Measurements from ENCODE around the gene CDHR3. TPM values are rescaled to one million over a fixed set of nuclear protein-coding genes. Genes with fewer than 3 reads are reported as not detected.
A peak's percentile ranks its signal among the peaks of the same experiment; 100 is the strongest.

Gene CDHR3
- total RNA-seq, 1 experiment from 2014 or later = 2.0 TPM

DNA sequence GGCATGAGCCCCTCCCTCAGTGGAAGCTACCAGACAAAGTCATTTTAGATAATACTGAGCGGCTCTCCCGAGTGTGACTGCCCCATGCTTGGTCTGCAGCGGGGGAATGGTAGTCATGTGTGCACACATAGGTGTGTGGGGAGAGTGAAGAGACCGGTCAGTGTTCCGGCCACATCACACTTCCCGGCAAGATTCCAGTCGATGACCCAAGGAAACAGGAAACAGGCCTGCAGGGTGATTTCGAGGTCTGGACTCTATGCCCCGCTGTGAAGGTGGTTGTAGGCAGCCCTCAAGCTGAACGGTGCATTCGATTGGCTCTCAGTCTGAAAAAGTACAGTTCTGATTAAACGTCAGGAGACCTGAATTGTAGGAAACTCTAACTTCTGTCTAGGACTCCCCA lies 75.9 kb downstream of the CDHR3 start:
- in situ Hi-C loops (cut with HindIII; ENCODE audit: low pct_unique_long_range_greater_than_20kb, low sequenced_read_pairs) = no loop called here
- no peak for DNase-seq (ENCODE audit: low read depth)

DNA sequence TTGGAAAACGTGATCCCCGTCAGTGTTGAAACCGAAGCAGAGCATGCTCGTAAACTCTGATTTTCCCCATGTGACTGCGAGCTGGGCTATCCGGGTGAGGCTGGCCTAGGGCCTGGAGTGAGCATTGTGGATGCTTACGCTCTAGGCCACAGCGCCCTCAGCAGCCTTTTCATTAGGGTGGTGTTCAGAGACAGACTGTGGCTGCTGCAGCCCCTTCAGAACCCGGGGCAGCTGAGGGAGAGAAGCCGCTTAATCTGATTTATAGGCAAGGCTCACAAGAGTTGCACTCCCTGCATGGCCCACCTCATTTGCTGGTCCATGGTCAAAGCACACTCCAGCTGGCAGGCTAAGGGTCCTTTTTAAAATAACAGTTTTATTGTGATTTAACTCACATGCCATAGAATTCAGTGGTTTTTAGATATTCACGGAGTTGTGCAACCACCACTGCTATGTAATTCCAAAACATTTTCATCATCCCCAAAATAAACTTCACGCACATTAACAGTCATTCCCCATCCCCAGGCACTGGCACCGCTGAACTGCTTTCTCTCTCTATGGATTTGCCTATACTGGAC lies 76.5 kb downstream of the CDHR3 start:
- in situ Hi-C loops (cut with HindIII; ENCODE audit: low pct_unique_long_range_greater_than_20kb, low sequenced_read_pairs) = no loop called here

DNA sequence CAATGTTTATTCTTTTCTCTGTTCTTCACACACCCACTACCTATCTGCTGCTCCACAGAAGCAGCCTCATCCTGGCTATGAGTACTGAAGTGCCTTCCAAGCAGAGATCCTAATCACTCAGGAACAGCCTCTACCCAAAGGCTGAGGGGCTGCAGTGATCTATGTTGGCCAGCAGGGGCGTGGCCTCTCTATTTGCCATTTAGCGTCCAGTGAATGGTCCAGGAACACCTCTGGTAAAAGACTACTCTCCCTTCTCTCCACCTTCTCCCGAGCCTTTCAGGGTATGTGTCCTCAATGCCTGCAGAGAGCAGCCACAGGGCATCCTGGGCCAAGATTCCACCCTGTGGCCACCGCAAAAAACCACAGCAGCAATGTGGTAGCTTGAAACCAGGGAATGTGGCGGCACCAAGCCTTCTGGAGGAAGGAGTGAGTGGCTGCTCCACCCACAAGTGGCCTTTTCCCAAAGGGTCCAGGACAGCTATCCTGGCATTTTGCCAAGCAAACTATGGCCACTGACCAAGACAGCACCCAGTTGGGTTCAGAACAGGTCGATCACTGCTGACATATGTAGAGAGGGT lies 78.2 kb downstream of the CDHR3 start:
- peak; percentile 9 for DNase-seq (ENCODE audit: low read depth)
- in situ Hi-C loops (cut with HindIII; ENCODE audit: low pct_unique_long_range_greater_than_20kb, low sequenced_read_pairs) = no loop called here

More for the DNA sequence above, 76.5 kb downstream of the CDHR3 start:
- DNase-seq (ENCODE audit: low read depth) = no peak

DNA sequence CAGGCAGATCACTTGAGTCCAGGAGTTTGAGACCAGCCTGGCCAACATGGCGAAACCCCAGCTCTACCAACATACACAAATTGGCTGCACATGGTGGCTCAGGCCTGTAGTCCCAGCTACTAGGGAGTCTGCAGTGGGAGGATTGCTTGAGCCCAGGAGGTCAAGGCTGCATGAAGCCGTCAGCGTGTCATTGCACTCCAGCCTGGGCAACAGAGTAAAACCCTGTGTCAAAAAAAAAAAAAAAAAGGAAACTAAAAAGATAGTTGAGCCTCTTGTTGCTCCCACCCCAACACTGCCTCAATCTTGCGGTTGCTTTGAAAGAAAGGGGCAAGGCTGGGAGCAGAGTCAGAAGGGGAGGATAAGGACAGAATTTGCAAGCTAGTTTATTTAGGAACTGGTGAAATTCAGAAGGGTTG lies 79.1 kb downstream of the CDHR3 start:
- no peak for DNase-seq (ENCODE audit: low read depth)
- in situ Hi-C loops (cut with HindIII; ENCODE audit: low pct_unique_long_range_greater_than_20kb, low sequenced_read_pairs) = no loop called here

DNA sequence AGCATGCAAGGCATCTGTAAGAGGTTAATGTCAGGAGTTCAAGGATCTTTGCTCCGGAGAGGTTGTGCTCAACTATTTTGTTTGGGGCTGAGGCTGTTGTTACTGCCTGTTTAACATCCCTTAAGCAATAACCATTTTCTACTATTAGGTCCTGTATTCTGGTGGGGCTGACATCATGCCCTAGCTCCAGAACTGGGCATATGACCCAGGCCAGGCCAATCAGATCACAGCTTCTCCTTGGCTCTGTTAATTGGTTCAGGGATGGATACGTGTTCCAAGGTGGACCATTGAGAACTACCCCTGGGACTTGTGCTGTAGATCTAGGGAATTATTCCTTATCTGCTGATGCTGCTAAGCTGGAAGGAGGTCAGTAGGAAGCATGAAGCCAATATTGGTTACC lies 82.1 kb downstream of the CDHR3 start:
- no peak for DNase-seq (ENCODE audit: low read depth)
- in situ Hi-C loops (cut with HindIII; ENCODE audit: low pct_unique_long_range_greater_than_20kb, low sequenced_read_pairs) = no loop called here

DNA sequence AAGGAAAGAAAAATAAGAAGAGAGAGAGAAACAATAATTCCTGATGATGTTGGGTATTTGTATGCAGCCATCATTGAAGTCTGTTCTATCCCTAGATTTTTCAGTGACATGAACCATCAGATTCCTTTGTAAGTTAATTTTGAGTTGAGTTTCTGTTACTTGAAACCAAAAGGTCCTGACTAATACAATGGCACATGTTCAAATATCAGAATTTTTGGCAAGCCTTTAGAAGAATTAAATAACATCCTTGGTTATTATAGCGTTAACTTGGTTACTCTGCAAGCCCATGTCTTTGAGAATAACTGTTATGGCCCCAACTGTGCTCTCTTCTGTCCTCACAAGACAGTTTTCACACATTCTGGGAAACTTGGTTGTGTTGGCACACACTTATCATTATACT lies 82.5 kb downstream of the CDHR3 start:
- in situ Hi-C loops (cut with HindIII; ENCODE audit: low pct_unique_long_range_greater_than_20kb, low sequenced_read_pairs) = no loop called here

DNA sequence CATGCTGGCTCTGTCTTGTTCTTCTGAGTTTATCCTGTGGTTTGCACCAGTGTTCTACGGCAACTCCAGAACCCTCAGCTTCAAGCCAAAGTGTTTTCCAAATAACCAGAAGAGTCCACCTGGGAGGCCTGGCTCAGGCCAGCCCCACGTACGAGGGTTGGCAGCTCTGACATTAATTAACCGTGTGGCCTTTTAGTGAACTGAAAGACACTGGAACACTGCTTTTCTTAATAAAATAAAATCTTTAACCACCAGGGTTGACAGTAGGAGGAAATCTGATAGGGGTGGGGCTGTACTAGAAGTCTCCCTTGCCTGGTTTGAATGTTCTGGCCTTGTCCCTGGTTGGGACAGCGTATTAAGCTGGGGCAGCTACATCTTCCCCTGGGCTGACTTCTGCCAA lies 84.1 kb downstream of the CDHR3 start:
- in situ Hi-C loops (cut with HindIII; ENCODE audit: low pct_unique_long_range_greater_than_20kb, low sequenced_read_pairs) = no loop called here
- DNase-seq (ENCODE audit: low read depth) = no peak

More for the DNA sequence above, 82.5 kb downstream of the CDHR3 start:
- no peak for DNase-seq (ENCODE audit: low read depth)

DNA sequence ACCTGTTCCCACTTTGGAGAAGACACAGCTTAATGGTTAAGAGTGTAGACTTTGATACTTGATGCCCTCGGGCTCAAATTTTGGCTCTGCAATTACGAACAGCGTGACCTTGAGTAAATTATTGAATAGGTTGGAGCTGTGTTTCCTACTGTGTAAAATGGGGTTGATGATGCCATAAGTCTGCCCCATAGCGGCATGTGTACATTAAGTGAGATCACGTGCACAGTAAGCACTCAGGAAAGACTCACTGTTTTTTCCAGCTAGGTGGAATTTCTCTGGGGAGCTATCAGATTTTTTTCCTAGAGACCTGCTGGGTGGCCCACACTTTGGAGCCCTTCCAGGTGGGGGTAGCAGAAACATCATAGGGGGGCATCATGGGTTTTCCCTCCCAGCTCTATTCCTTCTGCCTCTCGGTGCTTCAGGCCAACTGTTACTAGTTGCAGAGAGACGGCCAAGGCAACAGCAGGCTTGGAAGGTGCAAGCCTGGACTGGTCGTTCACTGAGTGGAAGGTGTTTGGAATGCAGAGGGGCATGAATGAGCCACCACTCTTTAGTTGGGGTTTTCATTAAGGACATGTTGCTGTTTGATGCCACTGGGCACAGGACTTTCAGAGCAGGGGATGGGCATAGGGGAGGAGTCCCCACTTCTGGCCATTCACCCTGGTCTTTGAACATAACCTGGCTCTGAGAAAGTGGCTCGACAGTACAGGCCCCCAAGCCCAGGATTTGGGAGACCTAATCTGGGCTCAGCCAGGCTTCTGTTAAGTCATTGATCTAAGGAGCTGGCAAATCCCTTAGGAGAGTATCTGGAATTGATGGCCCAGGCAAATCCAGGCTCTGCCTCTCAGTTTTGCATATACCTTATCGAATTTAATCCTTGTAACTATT lies 85.0 kb downstream of the CDHR3 start:
- DNase-seq (ENCODE audit: low read depth) = no peak
- in situ Hi-C loops (cut with HindIII; ENCODE audit: low pct_unique_long_range_greater_than_20kb, low sequenced_read_pairs) = no loop called here

DNA sequence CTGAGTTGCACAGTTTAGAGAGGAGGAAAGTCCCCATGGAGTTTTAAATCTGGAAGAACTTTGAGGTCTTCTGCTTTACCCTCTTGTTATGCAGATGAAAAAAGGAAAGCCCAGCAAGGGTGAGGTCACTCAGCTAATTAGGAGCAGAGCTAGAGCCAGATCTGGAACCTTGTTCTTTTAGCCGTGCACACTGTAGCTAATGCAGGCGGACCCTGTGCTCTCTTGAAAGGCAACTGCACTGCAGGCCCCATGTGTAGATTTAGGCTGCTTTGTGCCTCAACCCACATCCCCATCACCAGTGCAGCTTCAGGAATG lies 85.6 kb downstream of the CDHR3 start:
- in situ Hi-C loops (cut with HindIII; ENCODE audit: low pct_unique_long_range_greater_than_20kb, low sequenced_read_pairs) = no loop called here
- DNase-seq (ENCODE audit: low read depth) = no peak

DNA sequence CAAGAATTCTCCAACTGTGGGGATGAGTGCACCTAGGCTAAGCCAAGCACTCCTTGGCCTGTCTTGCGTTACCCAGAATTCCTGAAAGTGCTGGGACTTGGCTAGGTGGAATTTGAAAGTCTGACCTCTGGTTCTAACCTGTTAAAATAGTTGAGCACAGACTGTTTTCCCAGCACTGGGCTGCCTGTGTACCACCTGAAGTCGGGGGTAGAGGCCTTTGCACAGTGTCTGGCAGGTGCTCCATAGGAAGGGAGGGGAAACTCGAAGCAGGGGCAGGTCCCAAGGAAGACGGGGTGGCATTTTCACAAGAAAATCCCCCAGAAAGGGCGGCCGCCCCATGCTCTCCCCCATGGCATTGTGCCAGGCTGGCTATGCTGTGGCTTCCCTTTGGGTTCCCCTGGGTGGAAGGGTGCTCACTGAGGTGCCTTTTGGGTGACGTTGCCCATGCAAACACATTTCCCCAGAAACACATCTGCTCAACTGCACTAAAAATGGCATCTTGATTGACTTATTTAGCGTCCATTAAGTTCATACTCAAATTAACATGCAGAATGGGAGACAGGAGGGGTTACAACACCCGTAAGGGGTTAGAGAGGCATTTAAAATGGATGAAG lies 86.2 kb downstream of the CDHR3 start:
- in situ Hi-C loops (cut with HindIII; ENCODE audit: low pct_unique_long_range_greater_than_20kb, low sequenced_read_pairs) = no loop called here
- no peak for DNase-seq (ENCODE audit: low read depth)

DNA sequence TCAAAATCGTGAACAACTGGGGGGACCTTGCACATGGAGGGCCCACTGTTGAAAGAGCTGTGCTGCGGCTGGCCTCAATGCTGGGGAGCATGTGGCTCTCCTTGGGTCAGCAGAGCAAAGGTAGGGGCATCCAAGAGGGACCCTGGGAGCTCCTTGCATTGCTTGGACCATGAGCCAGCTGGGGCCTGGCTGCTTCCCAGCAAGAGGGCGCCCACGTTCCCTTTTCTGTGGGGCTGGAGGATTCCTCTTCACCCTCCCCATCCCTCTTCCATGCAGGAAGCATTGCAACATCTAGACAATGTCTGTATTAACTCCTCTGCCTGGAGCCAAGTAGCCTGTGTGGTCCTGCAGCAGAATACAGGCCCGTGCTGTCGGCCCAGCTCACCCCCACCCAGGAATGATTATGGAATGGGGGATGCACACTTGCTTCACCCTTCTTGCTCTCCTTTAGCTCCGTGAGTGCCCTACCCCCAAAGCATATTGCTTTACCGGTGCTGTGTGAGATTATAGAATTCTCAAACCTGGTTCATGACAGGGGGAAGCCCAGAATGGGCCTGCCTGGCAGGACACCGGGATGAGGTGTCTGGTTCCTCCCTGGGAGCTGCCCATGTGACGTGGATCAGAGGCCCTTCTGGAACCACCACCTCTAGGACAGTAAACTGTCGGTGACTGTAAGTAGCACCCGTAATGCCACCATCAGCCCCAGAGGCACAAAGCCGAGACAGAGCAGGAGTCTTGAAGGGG lies 87.1 kb downstream of the CDHR3 start:
- DNase-seq (ENCODE audit: low read depth) = no peak
- in situ Hi-C loops (cut with HindIII; ENCODE audit: low pct_unique_long_range_greater_than_20kb, low sequenced_read_pairs) = no loop called here

DNA sequence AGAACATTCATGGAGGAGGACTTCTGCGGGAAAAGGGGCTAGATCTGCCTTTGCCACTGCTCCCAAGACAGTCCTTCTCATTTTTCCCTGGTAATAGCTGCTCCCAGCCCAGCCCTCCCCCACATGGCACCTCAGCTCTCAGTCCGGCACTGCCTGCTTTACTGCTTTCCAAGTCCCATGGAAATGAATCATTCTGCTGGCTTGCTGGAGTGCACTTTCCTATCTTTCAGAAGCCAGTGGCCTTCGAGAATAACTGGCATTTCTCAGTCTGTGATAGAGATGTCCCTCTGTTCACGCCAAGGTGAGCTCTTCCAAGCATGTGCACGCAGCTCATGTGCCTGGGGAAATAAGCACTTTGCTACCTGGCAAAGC lies 87.7 kb downstream of the CDHR3 start:
- DNase-seq (ENCODE audit: low read depth) = no peak
- in situ Hi-C loops (cut with HindIII; ENCODE audit: low pct_unique_long_range_greater_than_20kb, low sequenced_read_pairs) = no loop called here

DNA sequence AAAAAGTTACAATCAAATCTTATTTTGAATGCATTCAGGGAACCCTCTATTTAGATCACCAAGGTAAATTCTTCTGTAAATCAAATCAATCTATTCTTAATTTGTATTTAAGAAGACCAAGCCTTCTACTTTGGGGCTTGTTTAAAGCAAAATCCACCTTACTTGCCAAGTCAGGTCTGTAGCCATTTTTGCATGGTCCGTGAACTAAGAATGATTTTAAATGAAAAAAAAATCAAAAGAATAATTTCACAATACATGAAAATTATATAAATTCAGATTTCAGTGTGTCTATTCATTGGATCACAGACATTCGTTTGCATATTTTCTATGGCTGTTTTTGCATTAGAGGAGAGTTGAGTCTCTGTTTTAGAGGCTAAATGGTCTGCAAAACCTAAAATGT lies 89.6 kb downstream of the CDHR3 start:
- in situ Hi-C loops (cut with HindIII; ENCODE audit: low pct_unique_long_range_greater_than_20kb, low sequenced_read_pairs) = no loop called here
- no peak for DNase-seq (ENCODE audit: low read depth)

DNA sequence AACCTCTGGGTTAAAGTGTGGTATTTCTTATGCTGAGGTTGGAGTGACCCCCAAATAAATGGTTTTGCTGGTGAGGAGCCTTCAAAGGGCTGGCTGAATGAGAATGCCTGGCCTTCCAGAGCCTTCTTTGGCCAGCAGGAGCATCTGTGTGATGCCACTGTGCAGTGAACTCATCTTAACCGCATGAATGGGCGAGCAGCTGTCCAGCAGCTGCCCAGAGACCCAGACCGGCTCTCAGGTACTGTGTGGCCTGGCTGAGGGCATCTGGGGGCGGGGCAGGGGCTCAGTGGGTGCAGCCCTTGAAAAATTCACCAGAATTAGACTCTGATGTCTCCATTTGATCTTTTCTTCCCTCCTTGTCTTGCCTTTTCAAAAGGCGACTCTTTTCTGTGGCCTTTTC lies 90.0 kb downstream of the CDHR3 start:
- in situ Hi-C loops (cut with HindIII; ENCODE audit: low pct_unique_long_range_greater_than_20kb, low sequenced_read_pairs) = no loop called here
- DNase-seq (ENCODE audit: low read depth) = no peak

DNA sequence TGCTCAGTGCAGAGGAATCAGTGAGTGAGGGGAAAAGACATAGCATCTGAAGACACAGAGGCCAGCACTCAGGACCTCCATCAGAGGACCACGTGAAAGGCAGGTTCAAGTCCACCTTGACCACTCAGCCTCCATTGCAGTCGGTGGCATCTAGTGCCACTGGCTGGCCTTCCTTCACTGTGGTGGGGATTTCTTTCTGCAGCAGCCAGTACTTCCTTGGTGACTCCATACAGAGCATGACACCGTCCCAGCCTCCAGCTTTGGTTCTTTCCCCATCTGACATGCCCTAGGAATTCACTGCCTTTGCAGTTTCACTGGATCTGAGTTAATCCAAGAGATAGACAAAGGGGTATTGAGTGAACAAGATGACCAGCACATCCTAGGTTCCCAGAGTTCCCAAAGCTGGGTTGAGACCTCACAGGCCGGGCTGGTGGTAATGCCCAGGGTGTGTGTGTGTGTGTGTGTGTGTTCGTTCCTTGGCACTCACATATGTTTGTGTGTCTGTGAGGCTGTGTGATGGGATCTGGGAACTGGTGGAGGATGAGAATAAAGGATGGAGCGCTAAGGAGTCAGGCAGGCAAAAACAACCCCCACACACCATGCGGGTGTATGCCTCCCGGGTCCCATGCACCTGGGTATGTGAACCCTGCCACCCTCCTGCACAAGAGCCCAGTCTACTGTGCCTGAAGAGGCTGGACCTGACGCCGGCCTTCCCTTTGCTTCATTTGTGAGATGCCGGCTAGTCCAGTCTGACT lies 91.3 kb downstream of the CDHR3 start:
- in situ Hi-C loops (cut with HindIII; ENCODE audit: low pct_unique_long_range_greater_than_20kb, low sequenced_read_pairs) = no loop called here

DNA sequence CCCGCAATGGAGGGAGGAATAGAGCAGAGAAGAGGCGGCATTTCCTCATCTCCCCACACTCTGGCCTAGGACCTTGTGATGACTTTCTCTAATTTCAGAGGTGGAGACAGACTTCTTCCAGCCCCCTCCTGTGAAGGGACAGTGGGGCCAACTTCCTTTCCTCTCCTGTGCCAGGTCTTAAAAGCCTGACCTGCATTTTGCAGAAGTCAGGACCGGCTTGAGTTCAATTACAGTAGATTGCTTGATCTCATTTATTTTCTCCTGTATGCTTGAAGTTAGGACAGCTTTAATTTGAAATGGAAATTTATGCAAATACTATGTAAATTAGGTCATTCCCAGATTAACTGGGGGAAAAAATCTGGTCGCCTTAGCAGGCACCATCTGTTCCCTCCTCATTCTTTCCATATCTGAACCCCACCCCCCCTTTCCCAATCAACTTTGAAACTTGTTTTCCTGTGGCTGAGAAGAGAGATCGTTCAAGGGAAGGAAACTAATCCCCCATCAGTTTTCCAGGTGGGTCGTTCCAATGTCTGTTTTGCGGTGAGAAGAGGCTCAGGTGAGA lies 92.0 kb downstream of the CDHR3 start:
- in situ Hi-C loops (cut with HindIII; ENCODE audit: low pct_unique_long_range_greater_than_20kb, low sequenced_read_pairs) = no loop called here
- no peak for DNase-seq (ENCODE audit: low read depth)

More for the DNA sequence above, 91.3 kb downstream of the CDHR3 start:
- no peak for DNase-seq (ENCODE audit: low read depth)

DNA sequence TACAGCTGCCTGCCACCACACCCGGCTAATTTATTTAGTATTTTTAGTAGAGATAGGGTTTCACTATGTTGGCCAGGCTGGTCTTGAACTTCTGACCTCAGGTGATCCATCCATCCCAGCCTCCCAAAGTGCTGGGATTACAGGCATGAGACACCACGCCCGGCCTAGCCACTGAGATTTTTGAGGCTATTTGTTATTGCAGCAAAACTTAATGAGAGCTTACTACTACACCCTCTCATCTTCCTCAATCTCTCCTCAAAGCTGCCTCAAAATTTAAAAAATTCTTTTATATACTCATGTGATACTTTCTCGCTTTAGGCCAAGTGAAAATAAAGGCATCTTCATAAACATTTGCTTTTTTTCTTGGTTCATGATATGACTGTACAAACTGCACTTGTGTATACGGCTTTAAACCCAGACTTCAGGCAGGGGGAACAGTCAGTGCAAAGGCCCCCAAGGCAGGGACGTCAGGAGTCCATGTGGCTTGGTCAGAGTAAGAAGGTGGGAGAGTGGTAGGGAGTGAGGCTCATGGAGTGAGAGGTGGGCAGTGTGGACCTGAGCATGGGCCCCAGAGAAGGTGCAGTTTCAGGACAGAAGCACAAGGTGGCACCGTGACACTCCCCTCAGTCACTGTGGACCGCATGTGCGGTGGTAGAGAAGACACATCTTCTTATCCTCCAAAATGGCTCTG lies 93.6 kb downstream of the CDHR3 start:
- in situ Hi-C loops (cut with HindIII; ENCODE audit: low pct_unique_long_range_greater_than_20kb, low sequenced_read_pairs) = no loop called here
- peak; percentile 32 for DNase-seq (ENCODE audit: low read depth)

Measured in Caki2 (cell line).